NT2/D1 (cell line): Measurements from ENCODE around the gene SHISAL1.

Experiments
- DNase-seq: peaks from one replicate; pipeline ENCODE4 v3.0.0-alpha.2; 2011; ENCODE audit warnings: low read depth, low spot score
- H3K27me3 ChIP-seq: 2 replicates; pipeline ENCODE4 v1.6.0; 2011; ENCODE audit warnings: mild to moderate bottlenecking; ENCODE audit not compliant: insufficient read length, insufficient read depth
- H3K36me3 ChIP-seq: 2 replicates; pipeline ENCODE4 v1.6.1; 2011; ENCODE audit warnings: mild to moderate bottlenecking, low read length, mixed read lengths; ENCODE audit not compliant: insufficient read depth, insufficient read length
- H3K4me1 ChIP-seq: 2 replicates; pipeline ENCODE4 v1.5.1; 2011; ENCODE audit not compliant: insufficient read depth, insufficient read length
- H3K4me3 ChIP-seq: 2 replicates; pipeline ENCODE4 v1.5.1; 2011; ENCODE audit warnings: low read depth; ENCODE audit not compliant: insufficient read length
- H3K9ac ChIP-seq: 2 replicates; pipeline ENCODE4 v1.6.0; 2011; ENCODE audit warnings: low read depth; ENCODE audit not compliant: insufficient read length
- H3K9me3 ChIP-seq: 2 replicates; pipeline ENCODE4 v1.5.1; 2011; ENCODE audit warnings: mild to moderate bottlenecking, low read length; ENCODE audit not compliant: insufficient read depth
- SUZ12 ChIP-seq: IDR thresholded peaks from 2 replicates; pipeline ENCODE4 v1.6.1; 2011; ENCODE audit not compliant: insufficient read length, insufficient read depth; ENCODE audit errors: extremely low read depth
- YY1 ChIP-seq: IDR thresholded peaks from 2 replicates; pipeline ENCODE4 v1.6.1; 2011; ENCODE audit not compliant: insufficient read length, insufficient read depth
- ZNF274 ChIP-seq: IDR thresholded peaks from 2 replicates; pipeline ENCODE4 v1.6.1; 2011; ENCODE audit warnings: mild to moderate bottlenecking, low read depth, low read length

SHISAL1 gene

GRCh38 chr22:44276041-44276440, 36.7 kb downstream of the SHISAL1 start:
- Histone ChIP-seq H3K9ac (no peak overlapping the region), H3K9me3 (no peaks in the 10 kb centered on the region), H3K27me3 (no peaks in the 10 kb centered on the region), H3K4me3 (no peak overlapping the region), H3K36me3 (no peaks in the 10 kb centered on the region), H3K4me1 (peaks cover 20% of the 10 kb centered on the region)
- TF ChIP-seq SUZ12 (no peak), ZNF274 (no peak), YY1 (no peak)
- no peak for DNase-seq

DNA sequence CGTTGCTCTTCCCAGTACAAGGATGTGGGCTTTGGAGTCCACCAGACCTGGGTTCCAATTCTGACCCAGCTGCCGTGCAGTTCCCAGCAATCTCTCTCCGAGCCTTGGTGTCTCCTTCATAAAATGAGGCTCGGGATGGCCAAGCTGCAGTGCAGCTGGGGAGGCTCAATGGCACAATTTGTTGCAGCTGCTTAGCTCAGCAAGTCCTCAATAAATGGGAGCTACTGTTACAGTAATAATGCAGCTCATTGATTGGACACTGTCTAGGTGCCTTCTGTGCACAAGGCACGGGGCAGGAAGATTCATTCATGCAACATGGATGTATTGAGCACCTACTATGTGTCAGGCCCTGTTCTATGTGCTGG, 37.1 kb downstream of the SHISAL1 start:
- Histone ChIP-seq H3K9me3 (no peaks in the 10 kb centered on the region), H3K4me1 (peaks cover 20% of the 10 kb centered on the region), H3K36me3 (no peaks in the 10 kb centered on the region), H3K4me3 (no peak overlapping the region), H3K27me3 (no peaks in the 10 kb centered on the region), H3K9ac (no peak overlapping the region)
- no peak for TF ChIP-seq ZNF274
- TF ChIP-seq YY1, result no peak
- no peak for TF ChIP-seq SUZ12
- DNase-seq, result no peak

DNA sequence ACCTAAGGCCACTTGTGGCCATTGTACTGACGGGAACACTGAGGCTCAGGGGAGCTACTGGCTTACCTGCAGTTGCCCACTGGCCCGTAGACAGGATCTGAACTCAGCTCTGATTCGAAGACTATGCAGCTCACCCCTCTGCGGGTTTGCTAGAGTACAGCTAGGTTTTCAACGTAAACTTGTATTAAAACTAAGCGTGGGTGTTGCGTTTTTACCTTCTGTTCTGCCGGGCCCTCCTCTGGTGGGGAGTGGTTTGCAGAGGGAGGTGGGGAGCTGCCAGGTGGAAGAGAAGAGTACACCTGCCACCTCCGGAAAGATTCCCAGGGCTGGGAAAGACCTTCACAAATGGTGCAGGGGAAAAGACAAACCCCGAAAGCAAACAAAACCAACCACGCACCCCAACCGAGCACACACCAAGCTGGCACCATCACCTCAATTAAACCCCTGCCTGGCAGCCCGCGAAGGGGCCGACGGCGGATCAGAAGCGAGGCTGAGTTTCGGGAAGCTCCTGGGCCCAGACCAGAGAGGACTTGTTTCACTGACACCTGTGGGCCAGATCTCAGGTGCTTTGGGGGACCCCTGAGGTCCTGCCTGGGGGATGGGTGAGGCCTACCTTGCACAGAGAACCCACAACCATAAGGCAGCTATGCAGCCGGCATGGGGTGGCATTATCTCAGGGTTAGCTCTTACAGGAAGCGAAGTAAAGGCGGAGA, 37.7 kb downstream of the SHISAL1 start:
- Histone ChIP-seq H3K9ac (no peak overlapping the region), H3K4me3 (no peak overlapping the region), H3K4me1 (peaks cover 17% of the 10 kb centered on the region), H3K27me3 (no peaks in the 10 kb centered on the region), H3K9me3 (no peaks in the 10 kb centered on the region), H3K36me3 (no peaks in the 10 kb centered on the region)
- no peak for DNase-seq
- TF ChIP-seq ZNF274 (no peak), SUZ12 (no peak), YY1 (no peak)

- Histone ChIP-seq H3K4me1 (peaks cover 10% of the 10 kb centered on the region), H3K36me3 (no peaks in the 10 kb centered on the region), H3K9me3 (no peaks in the 10 kb centered on the region), H3K27me3 (no peaks in the 10 kb centered on the region), H3K9ac (no peak overlapping the region), H3K4me3 (no peak overlapping the region)
- TF ChIP-seq YY1 (no peak), ZNF274 (no peak), SUZ12 (no peak)
- DNase-seq, result no peak
Measured at GRCh38 chr22:44273175-44273574, 39.6 kb downstream of the SHISAL1 start.

- no peaks in the 10 kb centered on the region for H3K36me3 ChIP-seq
- H3K9me3 ChIP-seq, result no peaks in the 10 kb centered on the region
- DNase-seq, result no peak
- peaks cover 8% of the 10 kb centered on the region for H3K4me1 ChIP-seq
- H3K4me3 ChIP-seq, result no peak overlapping the region
- TF ChIP-seq YY1 (no peak), SUZ12 (no peak), ZNF274 (no peak)
- no peak overlapping the region for H3K9ac ChIP-seq
- H3K27me3 ChIP-seq, result no peaks in the 10 kb centered on the region
Measured at GRCh38 chr22:44272401-44272771, 40.4 kb downstream of the SHISAL1 start.

GRCh38 chr22:44271732-44272400, 40.9 kb downstream of the SHISAL1 start:
- H3K9me3 ChIP-seq, result no peaks in the 10 kb centered on the region
- H3K27me3 ChIP-seq, result no peaks in the 10 kb centered on the region
- H3K9ac ChIP-seq, result no peak overlapping the region
- no peak for DNase-seq
- H3K36me3 ChIP-seq, result no peaks in the 10 kb centered on the region
- H3K4me3 ChIP-seq, result no peak overlapping the region
- peaks cover 8% of the 10 kb centered on the region for H3K4me1 ChIP-seq
- no peak for TF ChIP-seq ZNF274
- TF ChIP-seq YY1, result no peak
- TF ChIP-seq SUZ12, result no peak

DNA sequence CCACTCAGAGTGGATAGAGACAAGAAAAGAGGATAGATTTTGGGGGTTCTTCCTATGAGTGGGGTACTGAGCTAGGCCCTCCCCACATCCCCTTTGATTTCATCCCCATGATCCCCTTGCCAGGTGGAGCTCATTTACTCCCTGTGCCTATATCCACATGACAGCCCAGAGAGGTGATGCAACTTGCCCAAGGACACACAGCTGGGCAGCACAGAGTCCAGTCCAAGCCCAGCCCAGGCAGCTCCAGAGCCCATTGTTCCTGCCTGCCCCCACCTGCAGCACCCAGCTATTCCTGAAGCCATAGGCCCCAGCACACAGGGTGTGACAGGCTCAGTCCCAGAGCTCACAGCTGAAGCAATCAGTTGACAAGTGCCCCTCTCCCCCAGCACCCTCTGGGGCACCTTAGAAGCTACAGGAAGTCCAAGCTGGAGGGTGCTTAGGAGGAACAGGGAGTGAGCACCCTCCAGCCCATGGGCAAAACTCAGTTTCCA, 41.7 kb downstream of the SHISAL1 start:
- peaks cover 4% of the 10 kb centered on the region for H3K4me1 ChIP-seq

GRCh38 chr22:44270556-44270880, 42.2 kb downstream of the SHISAL1 start:
- Histone ChIP-seq H3K4me1 (peaks cover 1% of the 10 kb centered on the region), H3K27me3 (no peaks in the 10 kb centered on the region), H3K36me3 (no peaks in the 10 kb centered on the region), H3K9me3 (no peaks in the 10 kb centered on the region), H3K9ac (no peak overlapping the region), H3K4me3 (no peak overlapping the region)
- TF ChIP-seq SUZ12 (no peak), YY1 (no peak), ZNF274 (no peak)
- no peak for DNase-seq

More for the DNA sequence above, 41.7 kb downstream of the SHISAL1 start:
- Histone ChIP-seq H3K36me3 (no peaks in the 10 kb centered on the region), H3K9me3 (no peaks in the 10 kb centered on the region), H3K9ac (no peak overlapping the region), H3K4me3 (no peak overlapping the region), H3K27me3 (no peaks in the 10 kb centered on the region)
- TF ChIP-seq SUZ12 (no peak), YY1 (no peak), ZNF274 (no peak)
- DNase-seq, result no peak
